Caki2 (cell line): ENCODE results near the gene CTF1. TPM values are rescaled to one million over a fixed set of nuclear protein-coding genes. Genes with fewer than 3 reads are reported as not detected.

Experiments
- DNase-seq: peaks from one replicate; pipeline ENCODE4 v3.0.0-alpha.2; 2015; ENCODE audit warnings: low read depth
- in situ Hi-C: cut with HindIII; loops from 2 replicates; pipeline ENCODE4 v1.10.0; 2016; ENCODE audit warnings: low sequenced_read_pairs, low pct_unique_long_range_greater_than_20kb, mixed read lengths
- total RNA-seq: library from RNA; depleted of rRNA; stranded (reverse); fragments of >200 nt; shearing (Covaris generic); gene quantifications from 2 replicates; pipeline ENCODE4 v1.2.3, GENCODE V29; 2014; ENCODE audit warnings: low replicate concordance; rRNA removed

Gene CTF1
- total RNA-seq, 1 experiment from 2014 or later = 0.84 TPM

- in situ Hi-C loops = loop anchor here (25.0 kb wide), 1 partner anchor 180 kb away; the partner anchor contains the start of genes CFAP119 and RNF40
- no peak for DNase-seq
Measured at GRCh38 chr16:30942426-30942806, 46.0 kb downstream of the CTF1 start.

GRCh38 chr16:30944352-30944751, 47.9 kb downstream of the CTF1 start:
- DNase-seq = no peak
- in situ Hi-C loops = loop anchor here (25.0 kb wide), 1 partner anchor 182 kb away; the partner anchor contains the start of genes CFAP119 and RNF40

- DNase-seq = no peak
- in situ Hi-C loops = loop anchor here (25.0 kb wide), 1 partner anchor 185 kb away; the partner anchor contains the start of genes CFAP119 and RNF40
Measured at GRCh38 chr16:30946671-30947540, 50.5 kb downstream of the CTF1 start.

GRCh38 chr16:30947541-30947858, 51.1 kb downstream of the CTF1 start:
- in situ Hi-C loops = loop anchor here (25.0 kb wide), 1 partner anchor 185 kb away; the partner anchor contains the start of genes CFAP119 and RNF40
- no peak for DNase-seq

- DNase-seq = peak; percentile 100
- in situ Hi-C loops = loop anchor here (25.0 kb wide), 1 partner anchor 186 kb away; the partner anchor contains the start of genes CFAP119 and RNF40
Measured at GRCh38 chr16:30947859-30948666, 51.6 kb downstream of the CTF1 start.

- in situ Hi-C loops = loop anchor here (25.0 kb wide), 1 partner anchor 187 kb away; the partner anchor contains the start of genes CFAP119 and RNF40
Measured at GRCh38 chr16:30948667-30949649, 52.5 kb downstream of the CTF1 start, which contains the start of gene ORAI3. TSS of gene ORAI3 (plus strand) at chr16:30949068. CDS start at chr16:30949290, 222 bp downstream.

GRCh38 chr16:30949650-30950515, 53.5 kb downstream of the CTF1 start:
- in situ Hi-C loops = loop anchor here (25.0 kb wide), 1 partner anchor 188 kb away; the partner anchor contains the start of genes CFAP119 and RNF40
- peak; percentile 99 for DNase-seq

More at GRCh38 chr16:30948667-30949649, 52.5 kb downstream of the CTF1 start, which contains the start of gene ORAI3:
- DNase-seq = peak; percentile 79

- in situ Hi-C loops = no loop called here
- no peak for DNase-seq
Measured at GRCh38 chr16:30950516-30951065, 54.2 kb downstream of the CTF1 start.

GRCh38 chr16:30951193-30951592, 54.8 kb downstream of the CTF1 start:
- no peak for DNase-seq
- in situ Hi-C loops = no loop called here

GRCh38 chr16:30951750-30952149, 55.3 kb downstream of the CTF1 start:
- in situ Hi-C loops = no loop called here
- DNase-seq = no peak

- DNase-seq = no peak
- in situ Hi-C loops = no loop called here
Measured at GRCh38 chr16:30953111-30953510, 56.7 kb downstream of the CTF1 start.

Other genes with a start within 250 kb of the CTF1 start
- 7.0 and 8.8 TPM in 2 replicates for gene PRR14, start 245.7 kb upstream of the CTF1 start, total RNA-seq
- gene FBRS, start 238.2 kb upstream of the CTF1 start, total RNA-seq = 18.2 and 19.7 TPM in 2 replicates
- 9.4 and 19.0 TPM in 2 replicates for gene SRCAP, start 197.4 kb upstream of the CTF1 start, total RNA-seq
- 32.0 and 53.5 TPM in 2 replicates for gene PHKG2, start 148.2 kb upstream of the CTF1 start, total RNA-seq
- 7.2 and 12.3 TPM in 2 replicates for gene CFAP119, start 134.6 kb upstream of the CTF1 start, total RNA-seq
- gene RNF40, start 134.3 kb upstream of the CTF1 start, total RNA-seq = 107 and 110 TPM in 2 replicates
- gene ZNF629, start 109.4 kb upstream of the CTF1 start, total RNA-seq = 14.0 and 17.5 TPM in 2 replicates
- gene BCL7C, start 2.5 kb upstream of the CTF1 start, total RNA-seq = 154 and 157 TPM in 2 replicates
- gene FBXL19, start 27.0 kb downstream of the CTF1 start, total RNA-seq = 51.9 and 58.5 TPM in 2 replicates
- 82.7 and 96.5 TPM in 2 replicates for gene ORAI3, start 52.5 kb downstream of the CTF1 start, total RNA-seq
- gene SETD1A, start 61.1 kb downstream of the CTF1 start, total RNA-seq = 0.81 and 1.2 TPM in 2 replicates
- 73.0 and 95.3 TPM in 2 replicates for gene HSD3B7, start 88.6 kb downstream of the CTF1 start, total RNA-seq
- 0.46 TPM in 1 of 2 replicates, not detected in the other for gene STX1B, start 114.0 kb downstream of the CTF1 start, total RNA-seq
- gene STX4, start 136.9 kb downstream of the CTF1 start, total RNA-seq = 72.2 and 83.1 TPM in 2 replicates
- gene ZNF668, start 177.6 kb downstream of the CTF1 start, total RNA-seq = 16.1 and 18.3 TPM in 2 replicates
- 23.9 and 24.0 TPM in 2 replicates for gene ZNF646, start 177.8 kb downstream of the CTF1 start, total RNA-seq
- gene PRSS53, start 192.3 kb downstream of the CTF1 start, total RNA-seq = 1.8 and 5.1 TPM in 2 replicates
- gene VKORC1, start 198.2 kb downstream of the CTF1 start, total RNA-seq = 184 and 187 TPM in 2 replicates
- 68.7 and 83.0 TPM in 2 replicates for gene BCKDK, start 211.8 kb downstream of the CTF1 start, total RNA-seq
- gene KAT8, start 221.1 kb downstream of the CTF1 start, total RNA-seq = 102 and 108 TPM in 2 replicates
- gene PRSS8, start 239.1 kb downstream of the CTF1 start, total RNA-seq = 2.9 and 4.4 TPM in 2 replicates